Measurements from ENCODE around the gene RAB7B. TPM values are rescaled to one million over a fixed set of nuclear protein-coding genes. Genes with fewer than 3 reads are reported as not detected.

The RAB7B gene
- total and polyA plus RNA-seq, 2 of the 4 experiments (the other 2 are of a cell fraction) = 9.1 to 14.7 TPM

GRCh38 chr1:205974712-205975111, 28.5 kb downstream of the RAB7B start:
- Histone ChIP-seq H3K27ac (ENCODE audit: insufficient read depth, low read length) (no peak overlapping the region), H4K20me1 (ENCODE audit: insufficient read depth, low read length) (no peaks in the 10 kb centered on the region; the same call in 1 of the 2 replicates), H4K8ac (ENCODE audit: low read depth in 2 of 2, low read length in 2 of 2) (no peak overlapping the region), H3K4ac (ENCODE audit: low read depth, low read length) (no peak overlapping the region), H2BK20ac (ENCODE audit: low read depth, low read length) (no peak overlapping the region), H3K4me1 (ENCODE audit: control insufficient read depth, insufficient read depth, low read length) (no peaks in the 10 kb centered on the region), H3K79me1 (ENCODE audit: low read depth in 1 of 2, low read length in 2 of 2) (no peaks in the 10 kb centered on the region), H2AFZ (replicated peaks; ENCODE audit: low read length, poor library complexity) (no peak overlapping the region), H3K9me3 (ENCODE audit: control insufficient read depth, insufficient read depth, low read length) (no peaks in the 10 kb centered on the region), H3K23ac (ENCODE audit: low read depth, low read length) (no peak overlapping the region), H2BK120ac (ENCODE audit: low read depth, low read length) (no peak overlapping the region), H3K9ac (ENCODE audit: low read depth, low read length) (no peak overlapping the region), H3K27me3 (ENCODE audit: control insufficient read depth, insufficient read depth, low read length) (peaks cover 3% of the 10 kb centered on the region), H4K91ac (ENCODE audit: insufficient read depth, low read depth, low read length) (no peak overlapping the region), H3K18ac (ENCODE audit: low read depth, low read length) (no peak overlapping the region), H3K4me2 (ENCODE audit: low read depth, low read length) (no peak overlapping the region), H4K5ac (ENCODE audit: low read depth, low read length) (no peak overlapping the region), H2AK5ac (ENCODE audit: low read depth, low read length) (peak overlapping the region; percentile 48; the same call in 1 of the 2 replicates), H3K14ac (replicated peaks; ENCODE audit: low read depth, low read length) (0 out of 2 replicates have a peak overlapping the region, but pooled peaks have one; percentile 14), H3K9me1 (ENCODE audit: insufficient read depth, low read length) (peaks cover 27% of the 10 kb centered on the region), H3K4me3 (ENCODE audit: insufficient read depth, low read depth, low read length) (no peak overlapping the region), H2BK5ac (ENCODE audit: low read depth, low read length, poor library complexity, severe bottlenecking) (peak overlapping the region; percentile 54), H2BK15ac (ENCODE audit: low read depth, low read length) (no peak overlapping the region), H3K56ac (ENCODE audit: extremely low read depth, insufficient read depth, low read length) (no peak overlapping the region), H3K36me3 (ENCODE audit: control insufficient read depth, insufficient read depth, low read length) (no peaks in the 10 kb centered on the region), H2AK9ac (replicated peaks; ENCODE audit: low read depth, low read length, poor library complexity) (no peak overlapping the region)
- intact Hi-C loops (cut with micrococcal nuclease) (loop anchor here (10.0 kb wide), 1 partner anchor 380 kb away; no protein-coding TSS in a partner anchor), dilution Hi-C loops (cut with HindIII; ENCODE audit: low sequenced_read_pairs, unreplicated experiment) (no loop called here), in situ Hi-C loops (cut with MboI; ENCODE audit: low sequenced_read_pairs) (no loop called here)
- TF ChIP-seq RFX5 (IDR thresholded peaks at IDR 0.05; ENCODE audit: low read depth, low read length) (no peak), BHLHE40 (IDR thresholded peaks at IDR 0.05; ENCODE audit: low read depth, low read length) (no peak), CEBPB (IDR thresholded peaks at IDR 0.05; ENCODE audit: low read depth, low read length) (no peak), SMC3 (IDR thresholded peaks at IDR 0.05; ENCODE audit: low read depth, low read length) (no peak), MXI1 (IDR thresholded peaks at IDR 0.05; ENCODE audit: borderline replicate concordance, low read depth, low read length) (no peak), POLR2A (IDR thresholded peaks at IDR 0.05; ENCODE audit: low read depth, low read length) (no peak), RAD21 (IDR thresholded peaks at IDR 0.05; ENCODE audit: low read length) (no peak)
- no peak for ATAC-seq (ENCODE audit: low read depth)
- no peak for DNase-seq
- no TSS peak for BruUV-seq (replicated peaks)
- POLR2A ChIA-PET (ENCODE audit: unreplicated experiment) = no interaction called here
- CTCF ChIA-PET = no interaction called here
- WGBS, 2 experiments (ENCODE audit: extremely low coverage in 2 of 2, insufficient read length in 1 of 2) = 82 to 100% methylated on average over 1 to 3 of the region's 3 CpGs

All from IMR-90 (cell line).